H1 (cell line): ENCODE data around the gene ARPP19. TPM values are rescaled to one million over a fixed set of nuclear protein-coding genes. Genes with fewer than 3 reads are reported as not detected.

Experiments used
- CTCF ChIA-PET: fragments of 300-600 bp; sonication (Branson Sonifier 250); formaldehyde crosslinking; loops from one replicate; lab custom pipeline; 2021; ENCODE audit not compliant: partially characterized antibody; lab: Charles Lee
- POLR2A ChIA-PET: fragments of 300-600 bp; sonication (Branson Sonifier 250); formaldehyde crosslinking; loops from one replicate; lab custom pipeline; 2021; ENCODE audit warnings: inconsistent platforms; ENCODE audit not compliant: partially characterized antibody; lab: Charles Lee
- DNase-seq, 2 experiments: peaks; one replicate each; pipeline versions ENCODE4 v3.0.0 to v3.0.0-alpha.2; 2010 to 2022; ENCODE audit warnings: low spot score in 2 of 2, low read depth in 1 of 2, mixed read lengths in 1 of 2
- FAIRE-seq: peaks from 2 replicates; lab custom pipeline; 2011; peaks lifted over from hg19 to GRCh38; lab: Jason Lieb, UNC
- H2AFZ ChIP-seq: 2 replicates; pipeline ENCODE4 v1.8.1; 2012; ENCODE audit warnings: low read length, inconsistent platforms
- H2AK5ac ChIP-seq: 2 replicates; pipeline ENCODE4 v1.6.1; 2013; ENCODE audit warnings: low read depth, low read length
- H2BK120ac ChIP-seq: replicated peaks from 2 replicates; pipeline ENCODE3; 2013; ENCODE audit warnings: low read depth, low read length, inconsistent platforms
- H2BK12ac ChIP-seq: 2 replicates; pipeline ENCODE4 v1.6.1; 2013; ENCODE audit warnings: low read depth, low read length
- H2BK15ac ChIP-seq: 2 replicates; pipeline ENCODE4 v1.6.1; 2013; ENCODE audit warnings: low read length
- H2BK20ac ChIP-seq: 2 replicates; pipeline ENCODE4 v1.6.1; 2013; ENCODE audit warnings: low read length
- H2BK5ac ChIP-seq: 2 replicates; pipeline ENCODE4 v1.6.1; 2013; ENCODE audit warnings: low read depth, low read length
- H3K14ac ChIP-seq: 2 replicates; pipeline ENCODE4 v1.6.1; 2013; ENCODE audit warnings: inconsistent platforms; ENCODE audit not compliant: insufficient read length
- H3K18ac ChIP-seq: 2 replicates; pipeline ENCODE4 v1.6.1; 2013; ENCODE audit warnings: low read length; ENCODE audit errors: extremely low read depth
- H3K23ac ChIP-seq: 2 replicates; pipeline ENCODE4 v1.6.1; 2013; ENCODE audit warnings: inconsistent platforms; ENCODE audit not compliant: insufficient read length
- H3K23me2 ChIP-seq: 2 replicates; pipeline ENCODE4 v1.6.1; 2013; ENCODE audit warnings: low read depth, low read length
- H3K27ac ChIP-seq: 2 replicates; pipeline ENCODE4 v1.6.1; 2011; ENCODE audit warnings: low read depth, low read length, inconsistent platforms
- H3K27me3 ChIP-seq, 4 experiments: replicated peaks in 1 of 4; 1 replicate in 1 of 4; 2 replicates in 3 of 4; pipeline versions ENCODE4 v1.6.1 to v1.8.1; 2011 to 2013; ENCODE audit warnings: low read length in 3 of 4, mild to moderate bottlenecking in 3 of 4, inconsistent platforms in 2 of 4, mixed read lengths in 2 of 4, moderate library complexity in 1 of 4; ENCODE audit not compliant: control insufficient read depth in 3 of 4, insufficient read depth in 3 of 4; ENCODE audit errors: extremely low read depth in 1 of 4
- H3K36me3 ChIP-seq, 4 experiments: 2 replicates each; pipeline versions ENCODE4 v1.6.1 to v1.8.1; 2011 to 2013; ENCODE audit warnings: mild to moderate bottlenecking in 4 of 4, low read length in 3 of 4, moderate library complexity in 2 of 4, control low read depth in 1 of 4, inconsistent platforms in 1 of 4; ENCODE audit not compliant: insufficient read depth in 4 of 4, control insufficient read depth in 2 of 4
- H3K4ac ChIP-seq: replicated peaks from 2 replicates; pipeline ENCODE3; 2013; ENCODE audit warnings: low read length, low read depth, mixed read lengths, inconsistent platforms; ENCODE audit not compliant: insufficient read length
- H3K4me1 ChIP-seq, 4 experiments: replicated peaks in 1 of 4; 1 replicate in 1 of 4; 2 replicates in 3 of 4; pipeline versions ENCODE4 v1.6.1 to v1.8.1; 2011 to 2013; ENCODE audit warnings: low read length in 3 of 4, inconsistent platforms in 2 of 4, mixed read lengths in 1 of 4; ENCODE audit not compliant: insufficient read depth in 4 of 4, control insufficient read depth in 3 of 4
- H3K4me2 ChIP-seq, 2 experiments: 2 replicates each; pipeline versions ENCODE4 v1.6.1 to v1.8.1; 2011 to 2013; ENCODE audit warnings: low read depth in 2 of 2, low read length in 2 of 2, control low read depth in 1 of 2, inconsistent platforms in 1 of 2, mild to moderate bottlenecking in 1 of 2; ENCODE audit not compliant: insufficient read depth in 1 of 2
- H3K4me3 ChIP-seq, 4 experiments: fragments of 200-600, 300-600 bp in 1 of 4; sonication (generic), shearing (Covaris generic), sonication (Bioruptor Twin) in 1 of 4; 2 replicates each; pipeline versions ENCODE4 v1.5.1 to v1.8.1; 2011 to 2016; ENCODE audit warnings: low read length in 4 of 4, low read depth in 3 of 4, control low read depth in 2 of 4, inconsistent platforms in 2 of 4, mild to moderate bottlenecking in 2 of 4, mixed read lengths in 1 of 4, moderate library complexity in 1 of 4; ENCODE audit not compliant: insufficient read depth in 2 of 4; ENCODE audit errors: extremely low read depth in 1 of 4
- H3K56ac ChIP-seq: replicated peaks from 2 replicates; pipeline ENCODE3; 2013; ENCODE audit warnings: low read depth, mild to moderate bottlenecking, mixed read lengths, low read length, inconsistent platforms; ENCODE audit not compliant: insufficient read length
- H3K79me1 ChIP-seq: 2 replicates; pipeline ENCODE4 v1.6.1; 2013; ENCODE audit warnings: low read depth, low read length, control low read depth
- H3K79me2 ChIP-seq, 2 experiments: 2 replicates each; pipeline versions ENCODE4 v1.6.1 to v1.8.1; 2012 to 2013; ENCODE audit warnings: low read length in 2 of 2, mild to moderate bottlenecking in 2 of 2, inconsistent platforms in 1 of 2; ENCODE audit not compliant: insufficient read depth in 2 of 2, control insufficient read depth in 1 of 2
- H3K9ac ChIP-seq, 4 experiments: replicated peaks in 1 of 4; 1 replicate in 1 of 4; 2 replicates in 3 of 4; pipeline versions ENCODE4 v1.6.1 to v1.8.1; 2011 to 2013; ENCODE audit warnings: low read depth in 3 of 4, low read length in 3 of 4, control low read depth in 2 of 4, mild to moderate bottlenecking in 2 of 4, moderate library complexity in 2 of 4, inconsistent platforms in 1 of 4; ENCODE audit errors: extremely low read depth in 1 of 4
- H3K9me3 ChIP-seq, 2 experiments: 2 replicates each; pipeline versions ENCODE4 v1.6.1 to v1.8.1; 2012 to 2013; ENCODE audit warnings: mild to moderate bottlenecking in 2 of 2, moderate library complexity in 2 of 2, control low read depth in 1 of 2, inconsistent platforms in 1 of 2, low read depth in 1 of 2, low read length in 1 of 2, mixed read lengths in 1 of 2; ENCODE audit not compliant: insufficient read depth in 2 of 2
- H4K20me1 ChIP-seq, 2 experiments: replicated peaks in 1 of 2; 2 replicates each; pipeline versions ENCODE3 to v1.8.1; 2011 to 2013; ENCODE audit warnings: inconsistent platforms in 2 of 2, low read length in 2 of 2, mild to moderate bottlenecking in 1 of 2; ENCODE audit not compliant: insufficient read depth in 2 of 2, control insufficient read depth in 1 of 2
- H4K5ac ChIP-seq: 2 replicates; pipeline ENCODE4 v1.6.1; 2013; ENCODE audit warnings: low read length, low read depth, mixed read lengths, inconsistent platforms; ENCODE audit not compliant: insufficient read length
- H4K8ac ChIP-seq: 2 replicates; pipeline ENCODE4 v1.8.0; 2013; ENCODE audit warnings: mild to moderate bottlenecking, moderate library complexity, low read length, inconsistent platforms; ENCODE audit not compliant: insufficient read depth; ENCODE audit errors: extremely low read depth
- H4K91ac ChIP-seq: replicated peaks from 2 replicates; pipeline ENCODE3; 2013; ENCODE audit warnings: low read length, mixed read lengths, inconsistent platforms; ENCODE audit not compliant: insufficient read length
- CHD2 ChIP-seq: IDR thresholded peaks from 2 replicates; pipeline ENCODE4 v1.6.1; 2012; ENCODE audit warnings: low read length, improper control_type of control experiment
- CTCF ChIP-seq, 3 experiments: IDR thresholded peaks; 1 replicate in 2 of 3; 2 replicates in 1 of 3; pipeline versions ENCODE4 v1.5.1 to v1.6.1; 2011; ENCODE audit warnings: low read length in 3 of 3, mild to moderate bottlenecking in 3 of 3, inconsistent platforms in 2 of 3, low read depth in 1 of 3, moderate library complexity in 1 of 3; ENCODE audit not compliant: insufficient read depth in 1 of 3; ENCODE audit errors: control extremely low read depth in 1 of 3
- JUND ChIP-seq: IDR thresholded peaks from 2 replicates; pipeline ENCODE4 v1.6.1; 2011; ENCODE audit warnings: mild to moderate bottlenecking, improper control_type of control experiment, low read length
- MAFK ChIP-seq: IDR thresholded peaks from 2 replicates; pipeline ENCODE4 v1.6.1; 2012; ENCODE audit warnings: low read depth, mild to moderate bottlenecking, improper control_type of control experiment, low read length
- RAD21 ChIP-seq, 2 experiments: IDR thresholded peaks in 1 of 2; conservative IDR thresholded peaks in 1 of 2; 2 replicates each; pipeline ENCODE4 v1.6.1; 2011; ENCODE audit warnings: low read depth in 2 of 2, low read length in 2 of 2, improper control_type of control experiment in 1 of 2, inconsistent platforms in 1 of 2, mild to moderate bottlenecking in 1 of 2, moderate library complexity in 1 of 2
- SIN3A ChIP-seq, 2 experiments: IDR thresholded peaks in 1 of 2; conservative IDR thresholded peaks in 1 of 2; 2 replicates each; pipeline ENCODE4 v1.6.1; 2011 to 2012; ENCODE audit warnings: low read length in 2 of 2, improper control_type of control experiment in 1 of 2, low read depth in 1 of 2, mild to moderate bottlenecking in 1 of 2
- SP2 ChIP-seq: IDR thresholded peaks from 2 replicates; pipeline ENCODE4 v1.6.1; 2012; ENCODE audit warnings: mild to moderate bottlenecking, low read length, inconsistent platforms
- ZNF274 ChIP-seq: IDR thresholded peaks from 2 replicates; pipeline ENCODE4 v1.7.0; 2012; ENCODE audit warnings: low read length, borderline replicate concordance; ENCODE audit errors: extremely low read depth
- WGBS, 2 experiments: shearing (Covaris generic) in 1 of 2; methylation state at CpG; one replicate each; pipeline versions ENCODE4 v1.1.6 to v1.1.7; 2013 to 2015; ENCODE audit warnings: low lambda C conversion rate in 2 of 2, mixed read lengths in 2 of 2, inconsistent platforms in 1 of 2, low coverage in 1 of 2, missing lambda C conversion rate in 1 of 2; ENCODE audit not compliant: insufficient replicate concordance in 2 of 2, insufficient coverage in 1 of 2, insufficient read length in 1 of 2; ENCODE audit errors: extremely low coverage in 1 of 2, missing lambda C conversion rate in 1 of 2; 5-methylcytosine and 5-hydroxymethylcytosine counted together
- polyA plus RNA-seq, 7 experiments: library from polyadenylated mRNA; depleted of rRNA in 3 of 7; stranded (reverse) in 5 of 7; unstranded in 2 of 7; fragments of >200 nt in 5 of 7; fragments of 200-250 nt in 2 of 7; gene quantifications; 1 replicate in 5 of 7; 2 replicates in 1 of 7; 4 replicates in 1 of 7; pipeline versions ENCODE4 v1.2.1 to v1.2.3, GENCODE V29; 2011 to 2013; ENCODE audit warnings: missing spikeins in 2 of 7, mixed read lengths in 2 of 7
- total RNA-seq: library from RNA; stranded (reverse); fragmentation: NEBNext Ultra II Directional; extraction: Animal tissue kit (Norgen Biotek cat#: 25700); gene quantifications from 2 replicates; pipeline ENCODE4 v1.2.1, GENCODE V29; 2021

The ARPP19 gene
- total and polyA plus RNA-seq, 2 of the 8 experiments (the other 6 are each of a cell fraction or from before 2014, with no cell fraction given), result 81.9 to 274 TPM

GRCh38 chr15:52499506-52499905 lies 69.3 kb downstream of the ARPP19 start:
- H3K79me1 ChIP-seq, result no peaks in the 10 kb centered on the region; the same call in 1 of the 2 replicates
- H2BK15ac ChIP-seq, result no peak overlapping the region
- ChIA-PET POLR2A (interaction anchor here (0.9 kb wide), 1 partner anchor 300 kb away, joined by 3 read pairs; no protein-coding TSS in a partner anchor), CTCF (no interaction called here)
- TF ChIP-seq JUND, result no peak
- TF ChIP-seq ZNF274, result no peak
- TF ChIP-seq SP2, result no peak
- no peak for TF ChIP-seq MAFK
- TF ChIP-seq RAD21 (IDR thresholded peaks at IDR 0.05 in 1 of 2, conservative IDR thresholded peaks at IDR 0.05 in 1 of 2; ENCODE audit: low read depth in 2 of 2, low read length in 2 of 2), result no peak
- TF ChIP-seq SIN3A (conservative IDR thresholded peaks at IDR 0.05 in 1 of 2, IDR thresholded peaks at IDR 0.05 in 1 of 2; ENCODE audit: low read depth in 1 of 2, low read length in 2 of 2), result no peak
- no peak for TF ChIP-seq CTCF (IDR thresholded peaks at IDR 0.05; ENCODE audit: control extremely low read depth in 1 of 3, insufficient read depth in 1 of 3, low read depth in 1 of 3, low read length in 3 of 3)
- no peak for TF ChIP-seq CHD2
- no peak overlapping the region for H4K91ac ChIP-seq
- no peak overlapping the region for H2AFZ ChIP-seq
- H3K9me3 ChIP-seq, result no peaks in the 10 kb centered on the region
- H3K23me2 ChIP-seq, result no peaks in the 10 kb centered on the region
- no peaks in the 10 kb centered on the region for H4K20me1 ChIP-seq
- no peak overlapping the region for H3K4me2 ChIP-seq
- no peak overlapping the region for H2BK120ac ChIP-seq
- no peak overlapping the region for H3K9ac ChIP-seq
- H4K5ac ChIP-seq, result no peak overlapping the region
- peaks cover 0 to 3% of the 10 kb centered on the region in 2 experiments; a peak in 1 of 4 replicates for H3K79me2 ChIP-seq
- H2BK5ac ChIP-seq, result no peak overlapping the region
- H3K4me1 ChIP-seq, result no peaks in the 10 kb centered on the region
- H3K18ac ChIP-seq, result no peak overlapping the region
- no peak overlapping the region for H4K8ac ChIP-seq
- no peak overlapping the region; a peak in 1 of 8 replicates for H3K4me3 ChIP-seq
- H2AK5ac ChIP-seq, result no peak overlapping the region
- H2BK20ac ChIP-seq, result no peak overlapping the region
- no peak overlapping the region for H3K14ac ChIP-seq
- no peaks in the 10 kb centered on the region for H3K36me3 ChIP-seq
- no peak overlapping the region for H3K4ac ChIP-seq
- no peak overlapping the region for H3K27ac ChIP-seq
- no peaks in the 10 kb centered on the region for H3K27me3 ChIP-seq
- H3K56ac ChIP-seq, result no peak overlapping the region
- no peak for FAIRE-seq
- 82% methylated on average over 3 of the region's 3 CpGs; no CpG with 5 or more reads in 1 of the 2 experiments for WGBS, 2 experiments
- no peak for DNase-seq
- no peak overlapping the region for H2BK12ac ChIP-seq
- no peak overlapping the region for H3K23ac ChIP-seq
